Neural cell (in vitro differentiated cells): ENCODE measurements around the gene PCDH15.

Experiments
- EP300 ChIP-seq: fragments of 450-650 bp; conservative IDR thresholded peaks from 2 replicates; pipeline ENCODE4 v1.6.1; 2014; ENCODE audit warnings: antibody characterized with exemption, mild to moderate bottlenecking, moderate library complexity; ENCODE audit not compliant: poor library complexity, severe bottlenecking
- EZH2 ChIP-seq: fragments of 200-600, 300-800 bp; shearing (Covaris generic), sonication (generic); IDR thresholded peaks from 2 replicates; pipeline ENCODE4 v1.6.1; 2014; ENCODE audit warnings: antibody characterized with exemption, low read length, borderline replicate concordance, mild to moderate bottlenecking; ENCODE audit not compliant: insufficient read depth, poor library complexity, severe bottlenecking
- MXI1 ChIP-seq: fragments of 450-650 bp; conservative IDR thresholded peaks from 2 replicates; pipeline ENCODE4 v1.6.1; 2014; ENCODE audit warnings: antibody characterized with exemption, mild to moderate bottlenecking; ENCODE audit not compliant: poor library complexity, severe bottlenecking
- POLR2AphosphoS5 ChIP-seq: IDR thresholded peaks from 2 replicates; pipeline ENCODE4 v1.6.1; 2012
- RAD21 ChIP-seq: fragments of 450-650 bp; conservative IDR thresholded peaks from 2 replicates; pipeline ENCODE4 v1.6.1; 2014; ENCODE audit warnings: antibody characterized with exemption, mild to moderate bottlenecking, moderate library complexity
- SMC3 ChIP-seq: fragments of 450-650 bp; conservative IDR thresholded peaks from 2 replicates; pipeline ENCODE4 v1.6.1; 2014; ENCODE audit warnings: antibody characterized with exemption, mild to moderate bottlenecking, moderate library complexity; ENCODE audit not compliant: poor library complexity
- TAF1 ChIP-seq: IDR thresholded peaks from 2 replicates; pipeline ENCODE4 v1.6.1; 2012; ENCODE audit warnings: low read depth
- TF ChIP-seq, protein P1 (sequence below): fragments of 450-650 bp; IDR thresholded peaks from 2 replicates; pipeline ENCODE4 v1.5.1; 2014; ENCODE audit warnings: antibody characterized with exemption, mild to moderate bottlenecking, moderate library complexity; ENCODE audit not compliant: poor library complexity, severe bottlenecking

GRCh38 chr10:54130394-54130793, 670.6 kb downstream of the PCDH15 start:
- TF ChIP-seq MXI1, result no peak
- TF ChIP-seq, protein P1, sequence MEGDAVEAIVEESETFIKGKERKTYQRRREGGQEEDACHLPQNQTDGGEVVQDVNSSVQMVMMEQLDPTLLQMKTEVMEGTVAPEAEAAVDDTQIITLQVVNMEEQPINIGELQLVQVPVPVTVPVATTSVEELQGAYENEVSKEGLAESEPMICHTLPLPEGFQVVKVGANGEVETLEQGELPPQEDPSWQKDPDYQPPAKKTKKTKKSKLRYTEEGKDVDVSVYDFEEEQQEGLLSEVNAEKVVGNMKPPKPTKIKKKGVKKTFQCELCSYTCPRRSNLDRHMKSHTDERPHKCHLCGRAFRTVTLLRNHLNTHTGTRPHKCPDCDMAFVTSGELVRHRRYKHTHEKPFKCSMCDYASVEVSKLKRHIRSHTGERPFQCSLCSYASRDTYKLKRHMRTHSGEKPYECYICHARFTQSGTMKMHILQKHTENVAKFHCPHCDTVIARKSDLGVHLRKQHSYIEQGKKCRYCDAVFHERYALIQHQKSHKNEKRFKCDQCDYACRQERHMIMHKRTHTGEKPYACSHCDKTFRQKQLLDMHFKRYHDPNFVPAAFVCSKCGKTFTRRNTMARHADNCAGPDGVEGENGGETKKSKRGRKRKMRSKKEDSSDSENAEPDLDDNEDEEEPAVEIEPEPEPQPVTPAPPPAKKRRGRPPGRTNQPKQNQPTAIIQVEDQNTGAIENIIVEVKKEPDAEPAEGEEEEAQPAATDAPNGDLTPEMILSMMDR, result no peak
- TF ChIP-seq EP300, result no peak
- TF ChIP-seq POLR2AphosphoS5, result no peak
- no peak for TF ChIP-seq EZH2
- no peak for TF ChIP-seq RAD21
- no peak for TF ChIP-seq TAF1
- TF ChIP-seq SMC3, result no peak
